Progenitor cell of endocrine pancreas (in vitro differentiated cells): ENCODE results near the gene CASKIN1. TPM values are rescaled to one million over a fixed set of nuclear protein-coding genes. Genes with fewer than 3 reads are reported as not detected.

Experiments
- DNase-seq: peaks from one replicate; pipeline ENCODE4 v3.0.0; 2021; ENCODE audit warnings: low spot score; ENCODE audit not compliant: unreplicated experiment
- H3K27ac Mint-ChIP-seq: 2 replicates; pipeline ENCODE4 v1.8.0; 2021; ENCODE audit warnings: mild to moderate bottlenecking, moderate library complexity, mixed read lengths
- H3K27me3 Mint-ChIP-seq: 2 replicates; pipeline ENCODE4 v1.8.0; 2021; ENCODE audit warnings: mixed read lengths
- H3K36me3 Mint-ChIP-seq: 2 replicates; pipeline ENCODE4 v1.8.0; 2022; ENCODE audit warnings: mixed read lengths; ENCODE audit not compliant: insufficient read depth
- H3K4me1 Mint-ChIP-seq: 2 replicates; pipeline ENCODE4 v1.8.0; 2021; ENCODE audit warnings: low read depth, mixed read lengths
- H3K4me3 Mint-ChIP-seq: 2 replicates; pipeline ENCODE4 v1.8.0; 2021; ENCODE audit warnings: low read depth, mild to moderate bottlenecking, moderate library complexity, mixed read lengths
- H3K9me3 Mint-ChIP-seq: 2 replicates; pipeline ENCODE4 v1.8.0; 2021; ENCODE audit warnings: low read depth, mixed read lengths
- long read RNA-seq: library from polyadenylated mRNA; unstranded; transcript quantifications from one replicate; pipeline ENCODE4 v2.0.0, GENCODE V29; 2020
- total RNA-seq: library from RNA; stranded (reverse); gene quantifications from 2 replicates; pipeline ENCODE4 v1.2.1, GENCODE V29; 2021
- TF ChIP-seq, protein P1 (sequence below): fragments of 200-600 bp; sonication (generic); IDR thresholded peaks from one replicate; pipeline ENCODE4 v1.5.0; 2021; ENCODE audit warnings: antibody characterized with exemption, mild to moderate bottlenecking; ENCODE audit not compliant: unreplicated experiment

The CASKIN1 gene, protein sequence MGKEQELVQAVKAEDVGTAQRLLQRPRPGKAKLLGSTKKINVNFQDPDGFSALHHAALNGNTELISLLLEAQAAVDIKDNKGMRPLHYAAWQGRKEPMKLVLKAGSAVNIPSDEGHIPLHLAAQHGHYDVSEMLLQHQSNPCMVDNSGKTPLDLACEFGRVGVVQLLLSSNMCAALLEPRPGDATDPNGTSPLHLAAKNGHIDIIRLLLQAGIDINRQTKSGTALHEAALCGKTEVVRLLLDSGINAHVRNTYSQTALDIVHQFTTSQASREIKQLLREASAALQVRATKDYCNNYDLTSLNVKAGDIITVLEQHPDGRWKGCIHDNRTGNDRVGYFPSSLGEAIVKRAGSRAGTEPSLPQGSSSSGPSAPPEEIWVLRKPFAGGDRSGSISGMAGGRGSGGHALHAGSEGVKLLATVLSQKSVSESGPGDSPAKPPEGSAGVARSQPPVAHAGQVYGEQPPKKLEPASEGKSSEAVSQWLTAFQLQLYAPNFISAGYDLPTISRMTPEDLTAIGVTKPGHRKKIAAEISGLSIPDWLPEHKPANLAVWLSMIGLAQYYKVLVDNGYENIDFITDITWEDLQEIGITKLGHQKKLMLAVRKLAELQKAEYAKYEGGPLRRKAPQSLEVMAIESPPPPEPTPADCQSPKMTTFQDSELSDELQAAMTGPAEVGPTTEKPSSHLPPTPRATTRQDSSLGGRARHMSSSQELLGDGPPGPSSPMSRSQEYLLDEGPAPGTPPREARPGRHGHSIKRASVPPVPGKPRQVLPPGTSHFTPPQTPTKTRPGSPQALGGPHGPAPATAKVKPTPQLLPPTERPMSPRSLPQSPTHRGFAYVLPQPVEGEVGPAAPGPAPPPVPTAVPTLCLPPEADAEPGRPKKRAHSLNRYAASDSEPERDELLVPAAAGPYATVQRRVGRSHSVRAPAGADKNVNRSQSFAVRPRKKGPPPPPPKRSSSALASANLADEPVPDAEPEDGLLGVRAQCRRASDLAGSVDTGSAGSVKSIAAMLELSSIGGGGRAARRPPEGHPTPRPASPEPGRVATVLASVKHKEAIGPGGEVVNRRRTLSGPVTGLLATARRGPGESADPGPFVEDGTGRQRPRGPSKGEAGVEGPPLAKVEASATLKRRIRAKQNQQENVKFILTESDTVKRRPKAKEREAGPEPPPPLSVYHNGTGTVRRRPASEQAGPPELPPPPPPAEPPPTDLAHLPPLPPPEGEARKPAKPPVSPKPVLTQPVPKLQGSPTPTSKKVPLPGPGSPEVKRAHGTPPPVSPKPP (N-terminal part only)
- total RNA-seq, result 12.7 and 13.1 TPM in 2 replicates
- long read RNA-seq, result 0 reads

DNA sequence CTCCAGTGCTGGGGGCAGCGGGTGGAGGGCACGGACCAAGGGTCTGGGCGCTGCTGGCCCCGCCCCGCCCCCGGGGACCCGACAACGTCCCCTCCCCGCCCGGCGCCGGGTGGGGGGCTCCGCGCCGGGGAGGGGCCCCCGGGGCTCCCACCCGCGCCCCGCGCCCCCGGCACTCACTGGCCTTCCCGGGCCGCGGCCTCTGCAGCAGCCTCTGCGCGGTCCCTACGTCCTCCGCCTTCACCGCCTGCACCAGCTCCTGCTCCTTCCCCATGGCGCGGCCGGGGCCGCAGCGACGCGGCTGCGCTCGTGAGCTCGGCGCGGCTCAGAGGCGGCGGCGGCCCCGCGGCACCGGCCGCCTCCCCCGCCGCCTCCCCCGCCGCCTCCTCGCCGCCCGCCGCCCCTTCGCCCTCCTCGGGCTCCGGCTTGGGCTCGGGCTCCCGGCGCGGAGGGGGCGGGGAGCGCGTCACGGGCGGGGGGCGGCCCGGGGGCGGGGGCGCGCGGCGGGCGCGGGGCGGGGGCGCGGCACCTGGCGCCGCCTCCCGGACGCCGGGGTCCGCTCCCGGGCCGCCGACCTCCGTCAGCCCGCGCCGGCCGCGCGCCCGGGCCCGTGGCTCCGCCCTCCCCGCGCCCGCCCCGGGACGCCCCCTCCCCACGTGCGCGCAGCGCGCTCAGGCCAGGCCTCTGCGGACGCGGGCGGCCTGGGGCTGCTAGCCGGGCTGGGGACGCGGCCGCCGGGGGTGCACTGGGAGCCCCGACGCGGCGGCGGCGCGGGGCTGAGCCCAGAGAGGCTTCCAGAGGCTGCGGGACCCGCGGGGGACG is at the start of gene CASKIN1:
Gene CASKIN1, minus strand, starts transcription at position 444 of the 819 bp plus-strand sequence. Its CDS starts 173 bp downstream, at position 271.
- no peak within 1 kb of the TSS for H3K27ac Mint-ChIP-seq
- DNase-seq, result no peak
- H3K9me3 Mint-ChIP-seq, result no peaks in the 10 kb centered on the region
- H3K4me3 Mint-ChIP-seq, result peak within 1 kb of the TSS; percentile 63
- H3K36me3 Mint-ChIP-seq, result no peaks in the 10 kb centered on the region
- TF ChIP-seq, protein P1, sequence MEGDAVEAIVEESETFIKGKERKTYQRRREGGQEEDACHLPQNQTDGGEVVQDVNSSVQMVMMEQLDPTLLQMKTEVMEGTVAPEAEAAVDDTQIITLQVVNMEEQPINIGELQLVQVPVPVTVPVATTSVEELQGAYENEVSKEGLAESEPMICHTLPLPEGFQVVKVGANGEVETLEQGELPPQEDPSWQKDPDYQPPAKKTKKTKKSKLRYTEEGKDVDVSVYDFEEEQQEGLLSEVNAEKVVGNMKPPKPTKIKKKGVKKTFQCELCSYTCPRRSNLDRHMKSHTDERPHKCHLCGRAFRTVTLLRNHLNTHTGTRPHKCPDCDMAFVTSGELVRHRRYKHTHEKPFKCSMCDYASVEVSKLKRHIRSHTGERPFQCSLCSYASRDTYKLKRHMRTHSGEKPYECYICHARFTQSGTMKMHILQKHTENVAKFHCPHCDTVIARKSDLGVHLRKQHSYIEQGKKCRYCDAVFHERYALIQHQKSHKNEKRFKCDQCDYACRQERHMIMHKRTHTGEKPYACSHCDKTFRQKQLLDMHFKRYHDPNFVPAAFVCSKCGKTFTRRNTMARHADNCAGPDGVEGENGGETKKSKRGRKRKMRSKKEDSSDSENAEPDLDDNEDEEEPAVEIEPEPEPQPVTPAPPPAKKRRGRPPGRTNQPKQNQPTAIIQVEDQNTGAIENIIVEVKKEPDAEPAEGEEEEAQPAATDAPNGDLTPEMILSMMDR, result no peak
- H3K27me3 Mint-ChIP-seq, result peaks cover 35% of the 10 kb centered on the region
- H3K4me1 Mint-ChIP-seq, result peaks cover 3% of the 10 kb centered on the region

DNA sequence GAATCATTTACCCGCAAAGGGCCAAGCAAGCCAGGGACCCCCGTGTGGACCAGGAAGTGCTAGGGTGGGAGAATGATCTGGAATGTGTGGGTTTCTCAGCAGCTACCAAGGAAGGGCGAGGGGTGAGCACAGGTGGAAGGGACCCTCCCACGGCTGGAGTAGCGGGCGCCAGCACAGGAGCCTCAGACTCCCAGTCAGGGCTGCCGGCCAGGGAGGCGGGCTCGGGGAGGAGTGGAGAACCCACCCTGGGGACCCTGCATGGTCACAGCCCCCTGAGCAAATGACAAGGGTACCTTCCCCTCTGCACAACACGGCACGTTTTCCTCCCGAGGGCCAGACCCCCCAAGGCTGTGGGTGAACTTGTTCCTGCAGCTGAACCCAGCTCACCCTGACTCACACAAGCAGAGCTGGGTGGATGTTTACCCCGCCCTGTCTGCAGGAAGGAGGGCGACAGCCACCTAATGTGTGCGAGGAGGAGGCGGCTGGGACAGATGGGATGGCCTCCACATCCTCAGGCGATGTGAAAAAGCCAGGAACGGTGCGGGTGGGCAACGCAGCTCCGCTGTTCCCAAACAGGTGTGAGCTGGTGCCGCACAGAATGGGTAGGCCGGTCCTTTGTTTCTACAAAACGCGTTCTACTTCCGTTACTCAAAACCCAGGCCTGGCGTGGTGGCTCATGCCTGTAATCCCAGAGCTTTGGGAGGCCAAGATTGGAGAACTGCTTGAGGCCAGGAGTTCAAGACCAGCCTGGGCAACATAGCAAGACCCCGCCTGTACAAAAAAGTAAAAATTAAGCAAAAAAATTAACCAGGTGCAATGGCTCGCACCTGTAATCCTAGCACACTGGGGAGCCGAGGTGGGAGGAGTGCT is 48.8 kb upstream of the CASKIN1 start:
- Mint-ChIP-seq H3K9me3 (no peaks in the 10 kb centered on the region), H3K4me3 (no peak overlapping the region), H3K36me3 (peaks cover 4% of the 10 kb centered on the region), H3K27me3 (no peaks in the 10 kb centered on the region), H3K27ac (no peak overlapping the region), H3K4me1 (no peaks in the 10 kb centered on the region)
- no peak for DNase-seq
- TF ChIP-seq, protein P1, result no peak

DNA sequence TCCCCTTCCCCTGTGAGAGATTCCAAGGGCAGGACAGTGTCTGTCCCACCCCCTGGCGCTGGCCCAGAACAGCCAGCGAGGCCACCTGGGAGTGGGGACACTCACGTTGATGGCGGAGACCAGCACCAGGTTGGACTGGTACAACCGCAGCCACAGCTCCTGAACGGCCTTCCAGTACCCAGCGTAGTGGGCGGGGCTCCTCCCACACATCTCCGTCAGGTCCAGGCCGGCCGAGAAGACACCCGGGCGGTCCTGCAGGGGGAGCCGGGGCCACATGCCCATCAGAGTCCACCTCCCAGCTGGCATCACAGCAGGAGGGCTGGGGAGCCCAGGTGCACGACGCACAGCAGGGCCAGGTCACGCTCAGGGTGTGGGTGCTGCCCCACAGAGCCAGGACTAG is 47.9 kb upstream of the CASKIN1 start:
- TF ChIP-seq, protein P1, result no peak
- no peak overlapping the region for H3K27ac Mint-ChIP-seq
- peaks cover 9% of the 10 kb centered on the region for H3K36me3 Mint-ChIP-seq
- DNase-seq, result no peak
- no peaks in the 10 kb centered on the region for H3K27me3 Mint-ChIP-seq
- no peaks in the 10 kb centered on the region for H3K4me1 Mint-ChIP-seq
- H3K9me3 Mint-ChIP-seq, result no peaks in the 10 kb centered on the region
- no peak overlapping the region for H3K4me3 Mint-ChIP-seq

DNA sequence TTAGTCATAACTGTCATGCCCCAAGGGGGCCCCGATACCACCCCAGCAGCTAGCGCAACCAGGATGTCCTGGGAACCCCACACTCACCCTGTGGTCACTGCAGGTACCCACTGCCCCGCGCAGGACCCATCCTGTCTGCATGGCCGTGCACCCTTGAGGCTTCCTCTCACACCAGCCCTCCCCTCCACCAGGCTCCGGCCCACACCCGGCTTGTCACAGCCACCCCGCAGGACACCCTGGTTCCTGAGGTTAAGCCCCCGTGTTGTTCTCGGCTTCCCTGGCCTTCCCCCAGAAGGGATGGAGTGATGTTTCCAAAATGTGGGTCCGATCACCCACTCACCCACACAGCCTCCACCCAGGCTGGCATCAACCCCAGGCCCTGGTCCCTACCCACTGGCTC is 47.4 kb upstream of the CASKIN1 start:
- Mint-ChIP-seq H3K4me1 (no peaks in the 10 kb centered on the region), H3K36me3 (peaks cover 9% of the 10 kb centered on the region), H3K9me3 (no peaks in the 10 kb centered on the region), H3K27ac (no peak overlapping the region), H3K4me3 (no peak overlapping the region), H3K27me3 (no peaks in the 10 kb centered on the region)
- no peak for DNase-seq
- TF ChIP-seq, protein P1, result no peak
